ENCODE data around the gene PCNX3.

DNA sequence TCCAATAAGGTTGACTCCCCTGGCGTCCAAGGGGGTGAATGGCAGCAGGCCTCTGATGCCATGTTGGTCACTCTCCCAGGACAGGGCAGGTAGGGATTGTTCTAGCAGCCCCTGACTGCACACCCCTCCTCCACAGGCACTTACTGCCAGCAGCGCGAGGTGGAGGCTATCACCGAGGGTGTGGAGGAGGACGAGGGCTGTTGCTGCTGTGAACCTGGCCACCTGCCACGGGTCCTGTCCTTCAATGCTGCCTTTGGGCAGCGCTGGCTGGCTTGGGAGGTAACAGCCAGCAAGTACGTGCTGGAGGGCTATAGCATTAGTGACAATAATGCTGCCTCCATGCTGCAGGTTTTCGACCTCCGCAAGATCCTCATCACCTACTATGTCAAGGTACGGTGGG, 14.6 kb downstream of the PCNX3 start:
- TF ChIP-seq CTCF (IDR thresholded peaks at IDR 0.05; ENCODE audit: insufficient read depth, low read depth, low read length) (no peak), EZH2 (IDR thresholded peaks at IDR 0.05; ENCODE audit: insufficient read depth, low read length) (no peak)
